EH (cell line): ENCODE measurements around the gene USP37.

Source experiments
- DNase-seq: peaks from one replicate; pipeline ENCODE4 v3.0.0-alpha.2; 2015; ENCODE audit warnings: low read depth

USP37 gene

DNA sequence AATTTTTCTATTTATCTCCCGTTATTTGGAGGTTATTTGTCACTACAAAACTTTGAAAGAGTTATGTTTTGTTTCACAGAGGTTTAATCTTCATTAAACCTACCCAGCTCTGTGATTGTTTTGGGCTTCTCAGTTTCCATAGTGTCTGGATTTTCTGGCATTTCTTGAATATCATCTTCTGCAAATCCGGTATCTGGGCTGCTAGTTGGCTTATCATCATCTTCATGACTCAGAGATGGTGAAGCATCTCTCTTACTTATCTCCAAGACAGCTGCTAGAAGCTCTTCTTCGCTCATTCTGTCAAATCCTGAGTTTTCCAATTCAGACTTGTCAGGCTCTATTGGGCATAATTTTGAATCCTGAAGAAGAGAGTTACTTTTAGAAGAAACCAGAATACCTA, 93.6 kb downstream of the USP37 start:
- no peak for DNase-seq

DNA sequence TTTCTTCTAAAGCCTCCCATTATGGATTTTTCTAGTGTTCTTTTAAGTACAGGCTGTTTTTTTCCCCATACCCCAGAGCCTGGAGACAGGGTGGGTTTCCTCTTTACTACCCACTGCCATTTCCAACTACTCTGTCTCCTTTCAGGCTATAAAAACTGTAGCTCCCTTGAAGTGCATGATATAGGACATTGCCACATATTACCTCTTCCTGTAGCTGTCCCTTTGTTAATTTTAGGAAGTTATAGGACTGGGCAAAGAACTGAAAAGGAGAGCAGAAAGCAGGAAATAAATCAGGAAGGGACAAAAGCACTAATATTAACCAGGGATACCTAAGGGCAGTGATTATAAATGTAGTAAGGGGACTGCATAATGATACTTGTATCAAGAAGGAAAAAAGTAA, 95.2 kb downstream of the USP37 start:
- DNase-seq: no peak

DNA sequence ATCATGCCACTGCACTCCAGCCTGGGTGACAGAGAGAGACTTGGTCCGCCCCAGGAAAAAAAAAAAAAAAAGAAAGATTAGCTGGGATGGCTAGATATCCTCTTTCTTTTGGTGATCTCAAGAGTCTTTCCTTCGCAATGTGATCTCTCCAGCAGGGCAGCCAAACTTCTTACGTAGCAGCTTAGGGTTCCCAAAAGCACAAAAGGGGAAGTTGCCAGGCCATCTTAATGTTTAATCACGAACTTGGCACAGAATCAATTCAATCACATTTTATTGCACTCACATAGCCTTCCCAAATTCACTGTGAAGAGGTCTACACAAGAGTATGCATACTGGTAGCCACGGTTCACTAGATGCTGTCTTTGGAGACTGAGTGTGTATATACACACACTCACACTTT, 96.2 kb downstream of the USP37 start:
- no peak for DNase-seq

DNA sequence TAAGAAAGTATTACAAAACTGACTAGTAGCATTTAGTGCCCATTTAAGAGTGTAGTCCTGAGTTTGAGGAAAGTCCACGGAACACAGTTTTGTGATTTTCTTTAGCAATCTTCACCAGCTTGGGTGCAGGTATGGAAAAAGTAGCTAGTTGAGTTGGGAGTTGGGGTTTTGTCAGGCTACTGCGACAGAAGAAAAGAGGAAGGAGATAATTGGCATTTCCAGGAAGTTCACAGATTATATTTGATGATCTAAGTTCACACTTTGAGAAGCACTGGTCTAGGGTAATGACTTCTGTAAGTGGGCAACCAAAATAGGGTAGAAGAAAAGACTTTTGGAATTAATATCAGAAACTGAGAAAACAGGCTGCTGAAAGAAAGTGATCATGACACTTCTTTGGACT, 97.1 kb downstream of the USP37 start:
- DNase-seq: no peak

DNA sequence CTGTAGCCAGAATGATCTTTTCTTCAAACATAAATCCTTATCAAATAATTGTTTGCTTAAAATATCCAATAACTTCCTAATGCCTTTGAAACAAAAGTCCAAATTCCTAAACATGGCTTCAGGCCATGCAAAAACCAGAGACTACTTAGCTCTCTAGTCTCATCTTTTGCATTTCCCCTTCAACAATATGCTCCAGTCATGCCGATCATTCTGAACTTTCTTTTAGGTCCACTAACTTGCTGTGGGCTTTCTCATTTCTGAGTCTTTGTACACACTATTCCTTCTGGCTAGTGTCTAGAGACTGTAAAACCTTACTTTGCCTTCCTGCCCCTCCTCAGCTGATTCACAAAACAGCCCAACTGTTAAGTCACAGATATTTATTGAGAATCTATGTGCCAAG, 97.7 kb downstream of the USP37 start:
- DNase-seq: no peak

DNA sequence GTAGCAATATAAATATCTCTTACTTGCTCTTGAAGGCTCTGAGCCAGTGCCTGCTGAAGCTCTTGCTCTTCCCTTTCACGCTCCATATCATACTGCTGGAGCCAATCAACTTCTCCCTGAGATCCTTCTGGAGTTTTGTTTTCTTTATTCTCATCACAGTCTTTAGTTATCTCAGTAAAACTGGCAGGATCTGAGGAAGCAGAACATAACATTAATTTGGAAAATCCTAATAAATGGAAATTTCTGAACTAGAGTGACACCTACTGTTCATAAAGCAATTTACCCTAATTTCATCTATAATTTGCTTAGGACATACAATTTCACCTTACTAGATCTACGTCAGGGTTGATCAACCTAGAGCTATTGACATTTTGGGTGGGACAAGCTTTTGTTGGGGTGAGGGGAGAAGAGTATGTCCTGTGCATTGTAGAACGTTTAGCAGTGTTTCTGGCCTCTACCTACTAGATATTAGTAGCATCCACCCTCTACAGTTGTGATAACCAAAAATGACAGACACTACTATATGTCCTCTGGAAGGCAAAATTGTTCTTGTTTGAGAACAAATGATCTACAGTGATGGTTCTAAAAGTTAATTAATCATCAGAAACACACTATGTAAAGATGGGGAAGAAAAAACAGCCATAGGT, 102.0 kb downstream of the USP37 start:
- peak; percentile 52 for DNase-seq

DNA sequence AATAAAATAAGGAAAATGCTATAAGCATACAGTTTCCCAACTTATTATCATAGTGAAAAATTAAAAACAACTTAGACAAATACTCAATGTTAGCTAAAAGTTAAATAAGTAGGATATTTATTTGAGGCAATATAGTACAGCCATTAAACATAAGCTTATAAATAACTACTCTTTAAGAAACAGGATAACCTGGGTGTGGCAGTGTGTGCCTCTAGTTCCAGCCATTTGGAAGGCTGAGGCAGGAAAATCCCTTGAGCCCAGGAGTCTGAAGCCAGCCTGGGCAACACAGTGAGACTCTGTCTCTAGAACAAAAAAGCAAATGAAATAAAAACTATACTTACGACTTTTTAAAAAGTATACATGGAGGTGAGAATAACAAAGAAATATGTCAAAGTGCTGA, 109.6 kb downstream of the USP37 start:
- no peak for DNase-seq

DNA sequence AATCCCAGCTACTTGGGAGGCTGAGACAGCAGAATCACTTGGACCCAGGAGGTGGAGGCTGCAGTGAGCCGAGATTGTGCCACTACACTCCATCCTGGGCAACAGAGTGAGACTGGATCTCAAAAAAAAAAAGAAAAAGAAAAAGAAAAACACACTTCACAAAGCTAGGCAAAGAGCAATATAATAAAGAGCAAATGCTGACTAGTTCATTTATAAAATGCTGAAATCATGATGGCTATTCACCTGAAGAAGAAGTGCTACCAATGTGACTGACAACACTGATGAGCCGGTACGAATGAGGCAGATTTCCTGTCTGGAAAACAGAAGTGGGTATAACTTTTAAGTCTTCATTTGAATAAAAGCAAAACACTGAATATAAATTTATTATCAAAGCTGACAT, 111.3 kb downstream of the USP37 start:
- no peak for DNase-seq

DNA sequence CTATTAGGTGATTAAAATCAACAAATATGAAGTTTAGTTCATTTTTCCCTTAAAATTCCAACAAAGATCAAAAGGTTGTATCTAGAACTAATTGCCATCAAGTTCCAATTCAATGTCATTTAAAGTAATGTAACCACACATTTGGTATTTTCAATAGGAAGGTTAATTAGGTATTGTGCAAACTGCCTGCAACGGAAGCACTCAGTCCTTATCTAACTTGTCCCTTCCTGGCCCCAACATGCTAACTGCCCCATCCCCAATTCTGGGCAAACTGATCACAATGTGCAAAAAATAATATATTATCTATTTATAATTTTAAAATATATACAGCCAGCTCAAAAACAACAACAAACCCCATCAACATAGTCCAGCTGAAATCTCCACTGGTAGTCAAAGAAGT, 116.1 kb downstream of the USP37 start:
- no peak for DNase-seq

DNA sequence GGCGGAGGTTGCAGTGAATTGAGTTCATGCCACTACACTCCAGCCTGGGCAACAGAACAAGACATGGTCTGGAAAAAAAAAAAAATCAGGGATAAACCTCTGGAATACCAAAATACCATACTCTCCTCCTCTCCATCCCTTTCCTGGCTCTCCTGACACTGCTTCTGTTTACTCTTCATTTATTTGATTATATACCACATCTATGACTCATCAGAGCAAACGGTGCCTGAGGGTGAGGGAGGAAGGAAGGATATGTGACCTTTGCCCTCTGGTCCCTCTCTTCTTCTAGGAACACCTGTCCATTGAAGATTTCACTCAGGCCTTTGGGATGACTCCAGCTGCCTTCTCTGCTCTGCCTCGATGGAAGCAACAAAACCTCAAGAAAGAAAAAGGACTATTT, 119.2 kb downstream of the USP37 start:
- peak; percentile 60 for DNase-seq

DNA sequence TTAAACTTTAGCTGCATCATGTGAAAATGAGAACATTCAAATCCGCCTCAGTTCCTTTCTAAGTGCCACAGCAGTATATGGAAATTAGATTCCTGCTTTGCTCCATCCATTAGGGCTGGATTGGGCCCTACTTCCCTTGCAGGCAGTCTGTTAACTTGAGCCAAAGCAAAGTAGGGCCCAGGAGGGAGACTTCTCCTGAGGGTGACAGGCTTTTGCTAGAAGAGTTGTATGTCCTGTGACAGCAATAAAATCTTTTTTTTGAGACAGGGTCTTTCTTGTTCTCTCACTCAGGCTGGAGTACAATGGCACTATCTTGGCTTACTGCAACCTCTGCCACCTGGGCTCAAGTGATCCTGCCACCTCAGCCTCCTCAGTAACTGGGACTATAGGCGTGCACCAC, 121.1 kb downstream of the USP37 start:
- DNase-seq: no peak

DNA sequence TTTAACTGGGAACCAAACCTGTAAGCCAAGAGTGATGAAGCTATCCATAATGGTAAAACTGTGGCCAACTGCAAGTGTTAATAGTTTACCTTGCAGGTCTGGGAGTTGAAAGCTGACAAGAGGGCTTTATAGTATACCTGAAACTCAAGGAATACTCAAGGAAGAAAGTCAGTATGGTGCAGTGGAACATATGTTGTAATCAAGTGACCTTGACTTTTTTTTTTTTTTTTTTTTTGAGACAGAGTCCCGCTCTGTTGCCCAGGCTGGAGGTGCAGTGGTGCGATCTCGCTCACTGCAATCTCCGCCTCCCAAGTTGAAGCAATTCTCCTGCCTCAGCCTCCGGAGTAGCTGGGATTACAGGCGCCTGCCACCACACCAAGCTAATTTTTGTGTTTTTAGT, 121.6 kb downstream of the USP37 start:
- DNase-seq: no peak

DNA sequence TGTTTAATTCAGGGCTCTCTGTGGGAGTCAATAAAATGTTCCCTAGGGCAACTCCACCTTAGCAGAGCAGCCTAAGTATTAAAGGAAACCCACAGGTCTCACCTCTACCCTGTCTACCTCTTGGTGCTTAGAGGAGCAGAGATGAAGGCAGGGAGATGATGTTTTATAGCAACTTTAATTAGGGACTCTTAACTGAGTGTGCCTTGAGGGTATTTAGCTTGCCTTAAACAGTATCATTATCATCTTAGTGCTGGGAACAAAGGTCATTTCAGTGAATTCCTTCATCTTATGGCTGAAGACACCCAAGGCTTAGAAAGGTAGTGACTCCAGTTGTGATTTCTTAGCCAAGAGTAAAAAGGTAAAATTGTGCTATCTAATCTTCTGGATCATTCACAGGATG, 122.5 kb downstream of the USP37 start:
- DNase-seq: no peak

DNA sequence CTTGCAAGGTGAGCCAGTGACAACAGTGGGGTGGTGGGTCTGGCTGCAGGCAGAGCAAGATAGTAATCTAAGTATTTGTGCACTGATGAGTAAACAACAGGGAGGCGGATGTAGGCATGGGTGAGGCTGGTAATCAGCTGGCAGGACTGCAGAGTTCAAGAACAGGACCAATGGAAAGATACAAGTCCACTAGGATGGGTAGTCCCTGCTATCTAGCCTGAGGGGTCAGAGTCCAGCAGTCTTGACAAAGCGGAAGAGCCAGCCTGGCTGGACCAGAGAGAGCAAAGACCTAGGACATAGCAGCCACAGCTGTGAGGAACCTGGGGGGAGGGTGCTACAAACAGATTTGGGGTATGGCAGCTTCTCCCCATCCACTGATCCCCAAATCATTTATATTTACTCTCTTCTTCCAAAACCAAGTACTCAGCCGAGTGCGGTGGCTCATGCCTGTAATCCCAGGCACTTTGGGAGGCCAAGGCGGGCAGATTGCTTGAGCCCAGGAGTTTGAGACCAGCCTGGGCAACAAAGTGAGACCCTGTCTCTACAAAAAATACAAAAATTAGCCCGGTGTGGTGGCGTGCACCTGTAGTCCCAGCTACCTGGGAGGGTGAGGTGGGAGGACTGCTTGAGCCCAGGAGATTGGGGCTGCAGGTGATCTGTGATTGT, 123.3 kb downstream of the USP37 start:
- no peak for DNase-seq

DNA sequence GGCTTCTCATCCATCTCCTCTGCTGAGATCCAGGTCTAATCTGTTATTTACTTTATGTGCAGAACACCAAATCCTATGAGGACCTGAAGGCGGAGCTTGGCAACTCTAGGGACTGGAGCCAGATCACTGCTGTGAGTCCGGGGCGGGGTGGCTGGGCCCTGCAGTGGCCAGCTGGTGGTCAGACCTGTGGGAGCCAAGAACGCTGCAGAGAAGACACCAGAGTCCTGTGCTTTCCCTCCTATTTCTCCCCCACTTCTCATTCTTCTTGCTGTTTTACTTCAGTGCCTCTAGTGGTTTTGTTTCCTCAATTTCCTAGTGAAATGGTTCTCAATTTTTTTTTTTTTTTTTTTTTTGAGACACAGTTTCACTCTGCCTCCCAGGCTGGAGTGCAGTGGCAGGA, 129.6 kb downstream of the USP37 start:
- DNase-seq: no peak

DNA sequence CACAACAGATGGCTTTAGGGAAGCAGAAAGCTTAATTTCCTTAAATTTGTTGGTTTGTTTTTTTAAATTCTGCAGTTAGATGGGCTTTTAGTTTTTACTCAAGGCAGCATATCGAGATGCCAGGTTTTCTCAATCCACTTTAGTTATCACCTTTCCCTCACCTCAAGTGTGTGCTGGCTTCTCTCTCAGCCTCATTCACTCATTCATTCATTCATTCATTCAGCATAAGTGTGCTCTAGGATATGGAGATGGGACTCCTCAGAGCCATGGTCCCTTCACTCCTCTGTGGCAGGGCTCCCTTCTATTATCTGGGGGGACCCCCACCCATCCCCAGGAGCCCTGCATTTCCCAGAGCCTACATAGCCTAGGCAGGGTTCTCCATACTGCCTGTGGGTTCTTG, 130.2 kb downstream of the USP37 start:
- no peak for DNase-seq

DNA sequence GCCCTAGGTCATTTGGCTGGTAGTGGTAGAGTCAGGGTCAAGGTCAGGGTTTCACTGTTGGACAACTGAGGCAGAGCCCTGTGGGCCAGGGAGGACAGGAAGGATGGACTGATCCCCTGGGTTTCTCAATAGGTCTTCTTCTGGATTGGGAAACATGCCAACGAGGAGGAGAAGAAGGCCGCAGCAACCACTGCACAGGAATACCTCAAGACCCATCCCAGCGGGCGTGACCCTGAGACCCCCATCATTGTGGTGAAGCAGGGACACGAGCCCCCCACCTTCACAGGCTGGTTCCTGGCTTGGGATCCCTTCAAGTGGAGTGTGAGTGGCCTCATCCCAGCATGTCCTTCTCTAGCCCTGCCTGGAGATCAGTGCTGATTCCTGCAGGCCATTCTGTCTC, 131.2 kb downstream of the USP37 start:
- DNase-seq: no peak

DNA sequence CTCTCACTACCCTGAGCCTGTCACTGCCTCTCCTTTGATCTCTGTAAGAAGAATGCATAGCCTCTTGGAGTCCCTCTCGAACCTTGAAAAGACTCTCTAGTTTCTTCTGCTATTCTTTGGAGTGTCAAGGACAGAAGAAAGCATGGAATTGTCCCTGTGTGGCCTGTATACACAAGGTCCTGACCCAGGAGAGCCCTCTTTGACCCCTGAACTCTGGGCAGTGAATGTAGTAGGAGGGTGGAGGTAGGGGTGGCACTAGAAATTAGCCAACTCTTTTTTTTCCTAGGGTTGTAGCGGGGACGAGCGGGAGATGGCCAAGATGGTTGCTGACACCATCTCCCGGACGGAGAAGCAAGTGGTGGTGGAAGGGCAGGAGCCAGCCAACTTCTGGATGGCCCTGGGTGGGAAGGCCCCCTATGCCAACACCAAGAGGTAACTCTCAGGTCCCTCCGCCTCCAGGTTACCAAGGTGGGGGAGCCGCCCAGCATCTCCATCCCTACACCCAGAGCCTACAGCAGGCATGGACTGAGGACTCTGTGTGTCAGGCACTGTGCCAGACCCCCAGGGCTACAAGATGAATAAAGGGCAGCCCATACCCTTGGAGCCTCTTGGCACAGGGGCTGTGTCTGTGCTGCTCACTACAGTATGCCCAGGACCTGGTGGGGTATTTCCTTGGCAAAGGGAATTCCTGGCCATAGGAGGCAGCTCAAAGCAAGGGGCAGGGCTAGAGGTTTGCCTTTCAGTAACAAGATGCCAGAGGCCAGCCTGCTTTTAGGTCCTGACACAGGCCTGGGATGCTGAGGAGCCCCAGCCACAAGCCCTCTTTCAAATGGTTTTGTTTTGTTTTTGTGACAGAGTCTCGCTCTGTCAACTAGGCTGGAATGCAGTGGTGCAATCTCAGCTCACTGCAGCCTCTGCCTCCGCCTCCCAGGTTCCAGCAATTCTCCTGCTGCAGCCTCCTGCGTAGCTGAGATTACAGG, 132.9 kb downstream of the USP37 start:
- DNase-seq: peak; percentile 27

DNA sequence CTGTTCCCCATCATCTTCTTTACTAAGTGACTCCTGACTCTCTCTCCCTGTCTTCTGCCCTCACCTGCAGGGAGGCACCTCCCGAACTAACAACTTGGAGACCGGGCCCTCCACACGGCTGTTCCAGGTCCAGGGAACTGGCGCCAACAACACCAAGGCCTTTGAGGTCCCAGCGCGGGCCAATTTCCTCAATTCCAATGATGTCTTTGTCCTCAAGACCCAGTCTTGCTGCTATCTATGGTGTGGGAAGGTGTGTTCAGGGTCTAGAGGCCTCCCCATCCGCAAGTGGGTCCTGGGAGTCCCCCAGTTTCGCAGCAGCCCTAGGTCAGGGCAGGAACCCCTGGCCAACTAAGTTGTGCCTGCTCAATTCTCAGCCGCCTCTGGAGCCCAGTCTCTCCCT, 133.7 kb downstream of the USP37 start:
- DNase-seq: no peak

DNA sequence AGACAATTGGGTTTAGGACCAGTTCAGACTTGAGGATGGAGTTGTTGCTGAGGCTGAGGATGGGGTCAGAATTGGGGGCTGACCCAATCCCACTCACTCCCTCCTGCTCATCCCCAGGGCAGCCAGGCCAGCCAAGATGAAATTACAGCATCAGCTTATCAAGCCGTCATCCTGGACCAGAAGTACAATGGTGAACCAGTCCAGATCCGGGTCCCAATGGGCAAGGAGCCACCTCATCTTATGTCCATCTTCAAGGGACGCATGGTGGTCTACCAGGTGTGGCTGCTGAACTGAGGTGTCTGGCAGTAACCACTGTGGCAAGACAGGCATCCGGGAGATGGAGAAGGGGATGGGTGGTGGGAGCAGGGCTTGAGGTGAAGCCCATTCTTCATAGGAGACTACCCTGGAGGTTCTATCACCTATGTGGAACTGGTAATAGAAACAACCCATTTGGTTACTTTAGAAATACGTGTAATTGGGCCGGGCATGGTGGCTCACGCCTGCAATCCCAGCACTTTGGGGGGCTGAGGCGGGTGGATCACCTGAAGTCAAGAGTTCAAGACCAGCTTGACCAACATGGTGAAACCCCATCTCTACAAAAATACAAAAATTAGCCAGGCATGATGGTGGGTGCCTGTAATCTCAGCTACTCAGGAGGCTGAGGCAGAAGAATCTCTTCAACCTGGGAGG, 135.3 kb downstream of the USP37 start:
- DNase-seq: no peak

DNA sequence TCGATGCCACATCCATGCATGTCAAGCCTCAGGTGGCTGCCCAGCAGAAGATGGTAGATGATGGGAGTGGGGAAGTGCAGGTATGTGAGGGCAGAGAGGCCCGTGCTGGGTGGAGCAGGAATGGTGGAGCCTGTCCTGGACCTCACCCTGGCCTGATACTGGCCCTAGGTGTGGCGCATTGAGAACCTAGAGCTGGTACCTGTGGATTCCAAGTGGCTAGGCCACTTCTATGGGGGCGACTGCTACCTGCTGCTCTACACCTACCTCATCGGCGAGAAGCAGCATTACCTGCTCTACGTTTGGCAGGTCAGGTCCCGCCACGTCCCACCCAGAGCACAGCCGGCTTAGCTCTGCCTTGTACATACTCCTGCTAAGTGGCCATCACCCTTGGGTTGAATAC, 136.3 kb downstream of the USP37 start:
- no peak for DNase-seq

DNA sequence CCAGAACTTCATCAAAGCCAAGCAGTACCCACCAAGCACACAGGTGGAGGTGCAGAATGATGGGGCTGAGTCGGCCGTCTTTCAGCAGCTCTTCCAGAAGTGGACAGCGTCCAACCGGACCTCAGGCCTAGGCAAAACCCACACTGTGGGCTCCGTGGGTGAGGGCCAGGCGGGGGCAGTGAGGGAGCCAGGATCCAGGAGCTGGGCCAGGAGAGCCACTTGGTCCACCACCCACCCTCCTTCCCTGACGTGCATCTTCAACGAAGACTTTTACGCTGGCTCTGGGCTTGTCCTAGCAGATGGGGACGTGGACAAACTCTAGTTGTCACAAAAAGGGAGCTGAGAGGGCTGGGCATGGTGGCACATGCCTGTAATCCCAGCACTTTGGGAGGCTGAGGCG, 137.4 kb downstream of the USP37 start:
- no peak for DNase-seq
